ENCODE results near the gene SYVN1.
"Not testable (repeated sequence)": the region's sequence is repeated elsewhere in the genome, so short reads cannot be mapped to it uniquely, and the experiment has no call there.

Gene SYVN1

DNA sequence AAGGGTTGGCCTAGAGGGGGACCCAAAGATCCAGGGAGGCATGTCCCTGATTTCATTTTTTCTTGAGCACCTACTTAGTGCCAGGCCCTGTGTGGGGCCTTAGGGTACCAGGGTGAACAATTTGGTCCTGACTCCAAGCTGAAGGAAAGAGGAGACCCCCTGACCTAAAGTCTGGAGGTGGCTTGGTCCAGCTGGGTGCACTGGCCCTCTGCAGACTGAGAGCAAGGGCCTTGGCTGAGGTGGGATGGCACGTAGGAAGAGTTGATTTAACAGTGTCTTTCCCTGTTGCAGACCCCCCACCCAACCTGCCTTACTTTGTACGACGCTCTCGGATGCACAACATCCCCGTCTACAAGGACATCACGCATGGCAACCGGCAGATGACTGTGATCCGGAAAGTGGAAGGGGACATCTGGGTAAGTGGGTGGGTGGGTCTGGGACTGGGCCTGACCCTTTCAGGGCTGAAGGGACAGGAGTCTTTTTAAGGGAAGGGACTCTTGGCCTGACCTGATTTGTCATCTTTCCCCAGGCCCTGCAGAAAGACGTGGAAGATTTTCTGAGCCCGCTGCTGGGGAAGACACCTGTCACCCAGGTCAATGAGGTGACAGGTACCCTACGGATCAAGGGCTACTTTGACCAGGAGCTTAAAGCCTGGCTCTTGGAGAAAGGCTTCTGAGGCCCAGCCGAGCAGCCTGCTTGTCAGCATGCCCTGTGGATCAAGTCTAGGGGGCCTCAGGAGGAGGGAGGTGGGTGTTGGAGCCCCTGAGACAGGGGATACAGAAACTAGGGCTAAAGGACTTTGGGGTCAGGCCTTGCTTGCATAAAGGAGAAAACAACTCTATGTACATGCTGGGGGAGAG is 8.9 kb downstream of the SYVN1 start:
- no peak for DNase-seq

DNA sequence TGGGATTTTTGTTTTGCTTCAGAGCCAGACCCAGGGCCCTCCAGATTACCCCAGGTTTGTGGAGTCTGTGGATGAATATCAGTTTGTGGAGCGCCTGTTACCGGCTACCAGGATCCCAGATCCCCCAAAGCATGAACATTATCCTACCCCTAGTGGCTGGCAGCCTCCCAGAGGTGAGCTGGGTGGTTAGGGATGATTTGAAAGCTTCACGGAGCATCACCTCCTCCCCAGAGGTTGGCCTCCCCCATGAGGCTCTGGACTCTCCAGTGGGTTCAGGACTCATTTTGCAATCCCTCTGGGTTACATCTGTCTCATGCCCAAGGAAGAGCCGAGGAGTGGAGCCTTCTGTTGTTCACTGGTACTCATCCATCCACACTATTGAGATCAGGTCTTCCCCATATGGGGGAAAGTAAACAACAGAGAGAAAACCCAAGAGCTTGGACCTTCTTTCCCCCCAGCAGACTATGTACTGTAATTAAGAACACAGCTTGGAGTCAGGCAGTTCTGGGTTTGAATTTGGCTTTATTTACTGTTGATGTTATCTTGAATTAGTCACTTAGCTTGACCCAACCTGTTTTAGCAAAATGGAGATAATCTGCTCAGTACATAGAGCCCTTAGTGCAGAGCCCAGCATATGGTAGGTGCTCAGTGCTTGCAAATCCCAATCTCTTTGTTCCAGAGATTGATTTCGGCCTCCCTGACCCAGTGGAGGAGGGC is 9.7 kb downstream of the SYVN1 start:
- no peak for DNase-seq

DNA sequence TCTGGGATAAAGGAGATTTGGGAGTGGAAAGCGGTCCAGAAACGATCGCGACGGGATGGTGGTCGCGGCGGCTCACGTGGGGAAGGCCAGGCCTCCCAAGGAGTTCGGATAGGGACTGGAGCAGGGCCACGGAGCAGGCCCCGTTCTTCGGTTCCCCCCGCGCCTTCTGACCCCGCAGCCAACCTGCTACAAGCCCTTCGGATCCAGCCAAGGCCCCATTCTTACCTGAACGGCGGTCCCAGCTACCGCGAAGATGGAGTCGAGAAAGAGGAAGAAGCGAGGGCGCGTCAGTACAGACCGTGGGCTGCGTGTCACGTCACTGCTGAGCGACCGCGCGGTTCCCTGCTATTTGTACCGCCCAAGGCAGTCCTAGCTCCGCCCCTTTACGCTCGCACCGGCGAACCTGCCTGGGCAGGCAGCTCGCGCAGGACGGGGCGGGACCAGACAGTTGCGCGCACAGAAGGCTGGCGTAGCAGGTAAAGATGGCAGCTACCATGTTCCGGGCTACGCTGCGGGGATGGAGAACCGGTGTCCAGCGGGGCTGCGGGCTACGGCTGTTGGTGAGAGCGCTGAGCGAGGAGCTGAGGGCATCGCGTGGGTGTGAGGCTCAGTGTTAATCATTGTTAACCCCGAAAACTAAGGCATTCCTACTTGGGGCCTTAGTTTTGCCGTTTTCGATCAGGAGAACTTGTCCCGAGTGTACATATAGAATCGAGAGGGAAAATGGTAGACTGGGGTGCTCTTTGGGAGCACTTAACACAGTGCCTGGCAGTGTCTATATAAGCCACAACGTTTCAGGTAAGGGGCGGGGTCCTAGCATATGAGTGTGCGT is 12.2 kb downstream of the SYVN1 start, which contains the start of the genes FAU and MRPL49:
Gene FAU (minus strand): TSS at position 270 of the 832 bp plus-strand sequence. CDS start 321 bp downstream, outside the sequence.
Gene MRPL49 (plus strand): TSS at position 457 of the 832 bp plus-strand sequence. CDS start 26 bp downstream, at position 483.
- peak; percentile 100 for DNase-seq

DNA sequence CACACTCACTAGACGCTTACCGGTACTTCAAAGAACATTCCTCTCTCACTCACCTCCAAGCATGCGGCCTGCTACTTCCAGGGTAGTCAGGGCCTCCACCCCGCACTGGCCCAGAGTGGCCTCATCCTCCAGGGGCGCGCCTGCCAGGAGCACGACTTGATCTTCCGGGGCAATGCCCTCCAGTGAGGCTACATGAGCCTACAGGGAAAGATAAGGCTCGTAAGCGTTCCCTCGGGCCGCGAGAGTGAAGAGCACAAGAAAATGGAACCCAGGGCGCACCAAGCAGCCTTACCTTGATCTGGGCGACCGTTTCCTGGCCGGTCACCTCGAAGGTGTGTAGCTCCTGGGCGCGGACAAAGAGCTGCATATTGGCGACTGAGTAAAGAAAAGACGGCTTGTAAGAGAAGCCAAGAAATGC is 12.9 kb downstream of the SYVN1 start:
- DNase-seq, result peak; percentile 58

DNA sequence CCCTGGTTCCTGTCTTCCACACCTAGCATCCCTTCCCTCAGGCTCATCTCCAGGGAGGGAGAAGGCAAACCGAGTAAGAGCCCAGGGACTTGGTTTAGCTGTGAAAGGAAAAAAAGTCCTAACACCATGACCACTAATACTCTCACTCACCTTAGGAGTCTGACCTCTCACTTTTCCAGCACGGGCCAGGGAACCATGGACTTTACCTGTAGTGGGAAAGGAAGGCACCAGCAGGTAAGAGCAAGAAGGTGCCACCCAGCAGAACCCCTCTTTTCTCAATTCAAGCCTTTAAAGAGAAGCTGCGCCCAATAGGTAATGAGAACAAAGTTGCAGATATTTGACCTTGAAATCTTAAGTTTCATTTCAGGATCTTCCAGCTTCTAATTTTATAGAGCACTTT is 13.5 kb downstream of the SYVN1 start:
- no peak for DNase-seq

DNA sequence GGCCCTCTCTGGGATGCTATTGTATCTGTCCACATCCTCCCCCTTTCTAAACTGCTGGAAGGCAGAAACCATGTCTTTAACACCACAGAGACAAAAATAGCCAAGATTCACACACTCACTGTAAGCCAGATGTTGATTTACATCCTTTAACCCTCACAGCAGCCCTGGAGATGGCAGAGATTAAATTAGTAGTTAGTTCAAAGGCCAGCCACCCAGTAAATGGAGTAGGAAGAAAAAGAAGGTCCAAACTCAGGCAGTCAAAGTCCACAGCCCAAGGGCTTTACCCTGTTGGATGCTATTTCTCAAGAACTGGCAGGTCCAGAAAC is 14.7 kb downstream of the SYVN1 start:
- no peak for DNase-seq

DNA sequence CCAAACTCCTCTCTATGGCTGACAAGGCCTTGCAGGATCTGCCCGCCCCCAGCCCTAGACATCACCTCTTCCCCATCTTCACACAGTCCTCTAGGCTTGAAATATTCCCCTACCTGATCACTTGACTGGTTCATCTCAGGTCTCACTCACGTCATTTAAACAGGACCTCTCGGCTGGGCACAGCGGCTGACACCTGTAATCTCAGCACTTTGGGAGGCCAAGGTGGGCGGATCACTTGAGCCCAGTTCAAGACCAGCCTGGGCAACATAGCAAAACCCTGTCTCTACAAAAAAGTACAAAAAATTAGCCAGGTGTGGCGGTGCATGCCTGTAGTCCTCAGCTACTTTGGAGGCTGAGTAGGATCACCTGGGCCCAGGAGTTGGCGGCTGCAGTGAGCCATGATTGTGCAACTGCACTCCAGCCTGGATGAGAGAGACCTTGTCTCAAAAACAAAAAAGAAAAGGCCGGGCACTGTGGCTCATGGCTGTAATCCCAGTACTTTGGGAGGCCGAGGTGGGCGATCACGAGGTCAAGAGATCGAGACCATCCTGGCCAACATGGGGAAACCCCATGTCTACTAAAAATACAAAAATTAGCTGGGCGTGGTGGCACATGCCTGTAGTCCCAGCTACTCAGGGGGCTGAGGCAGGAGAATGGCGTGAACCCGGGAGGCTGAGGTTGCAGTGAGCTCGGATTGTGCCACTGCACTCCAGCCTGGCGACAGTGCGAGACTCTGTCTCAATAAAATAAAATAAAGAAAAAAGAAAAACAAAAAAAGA is 15.2 kb downstream of the SYVN1 start:
- not testable (repeated sequence) for DNase-seq

DNA sequence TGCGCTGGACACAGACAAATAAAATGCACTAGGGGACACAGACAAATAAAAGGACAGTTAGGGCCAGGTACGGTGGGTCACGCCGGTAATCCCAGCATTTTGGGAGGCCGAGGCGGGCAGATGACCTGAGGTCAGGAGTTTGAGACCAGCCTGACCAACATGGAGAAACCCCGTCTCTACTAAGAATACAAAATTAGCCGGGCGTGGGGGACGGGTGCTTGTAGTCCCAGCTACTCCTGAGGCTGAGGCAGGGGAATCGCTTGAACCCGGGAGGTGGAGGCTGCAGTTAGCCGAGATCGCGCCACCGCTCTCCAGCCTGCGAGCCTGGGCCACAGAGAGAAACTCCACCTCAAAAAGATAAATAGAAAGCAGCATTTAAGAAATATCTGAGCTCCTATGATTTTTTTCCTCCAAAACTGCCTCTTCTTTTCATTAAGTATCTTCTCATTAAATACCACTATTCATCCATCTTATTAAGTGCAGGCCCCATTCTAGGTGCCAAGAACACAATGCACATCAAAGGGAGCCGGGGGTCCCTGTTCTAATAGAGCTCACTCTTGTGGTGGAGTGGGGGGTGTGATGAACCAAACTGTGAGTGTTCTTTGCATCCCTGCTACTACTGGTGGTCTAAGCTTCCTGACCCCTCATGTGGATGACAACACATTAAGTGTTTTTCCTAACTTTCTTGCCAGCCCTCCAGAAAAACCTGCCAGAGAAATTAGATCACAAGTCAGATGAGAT is 16.1 kb downstream of the SYVN1 start:
- DNase-seq, result no peak

DNA sequence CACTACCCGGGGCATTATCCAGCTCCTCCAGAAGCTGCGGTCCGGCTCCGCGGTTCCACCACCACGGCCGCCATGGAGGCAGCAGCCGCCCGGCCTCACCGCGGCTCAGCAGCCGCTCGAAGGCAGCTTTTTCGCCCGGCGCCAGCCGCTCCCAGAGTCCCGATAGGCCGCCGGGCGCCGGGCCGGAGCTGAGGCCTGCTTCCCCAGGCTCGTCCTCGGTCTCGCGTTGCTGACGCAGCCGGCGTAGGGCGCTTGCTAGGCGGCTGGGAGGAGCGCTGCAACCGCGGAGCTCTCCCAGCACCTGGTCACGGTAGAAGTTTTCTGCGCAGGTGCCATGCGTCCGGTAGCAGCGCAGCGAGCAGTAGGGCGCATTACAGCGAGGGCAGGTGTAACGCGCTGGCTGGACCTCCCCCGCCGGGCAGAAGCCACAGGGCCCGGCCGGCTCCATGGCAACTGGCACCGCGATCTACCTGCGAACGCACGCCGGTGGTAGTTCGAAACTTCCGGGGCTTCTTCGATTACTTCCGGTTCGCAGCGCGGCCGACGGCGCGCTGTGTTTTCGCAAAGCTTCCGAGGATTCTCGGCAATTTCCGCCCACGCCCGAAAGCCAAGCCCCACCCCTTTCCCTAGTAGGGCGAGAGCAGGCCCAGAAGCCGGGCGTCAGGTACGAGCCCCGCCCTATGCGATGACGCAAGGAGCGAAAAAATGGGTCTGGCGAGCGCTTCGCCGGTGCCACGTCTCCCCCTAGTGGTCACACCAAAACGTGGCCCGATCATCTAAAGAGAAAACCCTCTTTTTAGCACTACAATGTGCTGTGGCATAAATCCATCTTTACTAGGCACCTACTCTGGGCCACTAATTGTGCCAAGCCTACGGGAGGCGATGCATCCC is 16.9 kb downstream of the SYVN1 start, which contains the start of gene ZNHIT2:
Gene ZNHIT2 (minus strand): TSS at position 496 of the 891 bp plus-strand sequence. CDS start 48 bp downstream, at position 448.
- DNase-seq, result peak; percentile 100

DNA sequence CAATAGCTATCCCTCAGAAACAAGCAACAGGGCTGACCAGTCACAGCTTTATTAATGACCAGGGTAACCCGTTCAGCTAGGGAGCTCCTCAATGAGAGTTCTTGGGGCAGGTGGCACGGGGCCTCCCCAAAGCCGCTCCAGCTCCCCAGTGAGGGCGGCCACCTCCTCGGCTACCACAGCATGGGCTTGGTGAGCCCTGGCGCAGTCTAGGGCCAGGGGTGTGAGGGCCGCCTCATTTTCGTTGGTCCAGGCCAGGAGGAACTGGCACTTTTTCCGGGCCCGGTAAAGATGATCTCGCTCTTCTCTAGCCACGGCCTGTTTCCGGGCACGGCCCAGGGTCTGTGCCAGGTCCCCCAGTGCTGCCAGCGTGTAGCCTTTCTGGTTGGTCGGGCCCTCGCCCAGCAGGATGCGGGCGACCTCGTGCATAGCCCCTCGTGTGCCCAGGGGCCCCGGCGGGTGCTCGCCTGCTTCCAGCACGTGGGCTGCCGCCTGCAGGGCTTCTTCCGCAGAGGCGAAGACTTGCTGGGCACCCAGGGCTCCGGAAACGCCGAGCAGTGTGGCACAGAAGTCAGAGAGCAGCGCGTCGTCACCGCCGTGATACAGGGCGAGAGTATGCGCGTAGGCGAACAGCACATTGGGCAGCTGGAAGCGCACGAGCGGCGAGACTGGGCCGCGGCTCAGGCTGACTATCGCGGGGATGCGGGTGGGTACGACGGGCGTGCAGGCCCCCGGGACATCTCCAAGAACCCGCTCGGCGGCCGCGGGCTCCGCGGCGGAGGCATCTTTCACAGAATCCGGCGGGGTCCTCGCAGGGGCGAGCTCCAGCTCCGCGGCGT is 17.7 kb downstream of the SYVN1 start:
- peak; percentile 77 for DNase-seq

DNA sequence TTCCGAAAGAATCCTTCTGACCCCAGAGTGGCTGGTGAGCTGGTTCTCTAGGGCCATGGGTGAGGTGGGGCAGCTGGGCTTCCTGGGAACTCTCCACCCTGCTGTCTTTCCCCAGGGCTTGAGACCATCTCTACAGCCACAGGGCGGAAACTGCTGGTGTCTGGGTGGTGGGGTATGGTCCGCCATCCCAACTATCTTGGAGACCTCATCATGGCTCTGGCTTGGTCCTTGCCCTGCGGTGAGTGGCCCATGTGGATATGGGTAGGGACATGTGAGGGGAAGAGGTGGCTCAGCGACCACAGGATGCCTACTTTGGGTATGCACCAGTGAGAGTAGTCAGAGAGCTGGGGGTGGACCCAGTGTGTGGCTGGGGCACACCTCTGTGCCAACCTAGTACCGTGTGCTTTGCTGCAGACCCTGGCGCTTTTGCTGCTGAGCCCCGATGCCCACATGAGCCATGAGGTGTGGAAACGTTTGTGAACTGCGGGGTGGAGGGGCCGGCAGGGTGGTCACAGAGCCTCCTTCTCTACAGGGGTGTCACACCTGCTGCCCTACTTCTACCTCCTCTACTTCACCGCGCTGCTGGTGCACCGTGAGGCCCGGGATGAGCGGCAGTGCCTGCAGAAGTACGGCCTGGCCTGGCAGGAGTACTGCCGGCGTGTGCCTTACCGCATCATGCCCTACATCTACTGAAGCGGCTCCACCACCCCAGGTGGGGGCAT is 18.8 kb downstream of the SYVN1 start:
- DNase-seq, result no peak

DNA sequence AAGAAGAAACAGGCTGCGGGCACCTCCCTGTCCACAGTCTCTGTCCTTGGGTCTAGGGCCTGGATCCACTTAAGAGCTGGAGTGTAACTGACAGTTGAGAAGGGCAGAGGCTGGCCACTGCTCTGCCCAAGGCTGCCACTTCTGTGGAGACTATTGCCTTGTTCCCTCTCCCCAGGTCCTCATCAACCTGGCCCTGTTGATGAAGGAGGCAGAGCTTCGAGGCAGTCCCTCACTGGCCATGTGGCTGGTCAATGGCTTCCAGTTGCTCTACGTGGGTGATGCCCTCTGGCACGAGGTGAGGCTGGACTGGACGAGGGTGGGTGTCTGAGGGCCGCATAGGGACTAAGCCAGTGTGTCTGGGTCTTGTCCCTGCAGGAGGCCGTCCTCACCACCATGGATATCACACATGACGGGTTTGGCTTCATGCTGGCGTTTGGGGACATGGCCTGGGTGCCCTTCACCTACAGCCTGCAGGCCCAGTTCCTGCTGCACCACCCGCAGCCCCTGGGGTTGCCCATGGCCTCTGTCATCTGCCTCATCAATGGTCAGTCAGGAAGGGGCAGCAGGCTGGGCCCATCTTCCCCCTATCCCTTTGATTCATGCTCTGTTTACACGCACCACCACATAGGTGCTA is 19.7 kb downstream of the SYVN1 start:
- DNase-seq, result no peak

DNA sequence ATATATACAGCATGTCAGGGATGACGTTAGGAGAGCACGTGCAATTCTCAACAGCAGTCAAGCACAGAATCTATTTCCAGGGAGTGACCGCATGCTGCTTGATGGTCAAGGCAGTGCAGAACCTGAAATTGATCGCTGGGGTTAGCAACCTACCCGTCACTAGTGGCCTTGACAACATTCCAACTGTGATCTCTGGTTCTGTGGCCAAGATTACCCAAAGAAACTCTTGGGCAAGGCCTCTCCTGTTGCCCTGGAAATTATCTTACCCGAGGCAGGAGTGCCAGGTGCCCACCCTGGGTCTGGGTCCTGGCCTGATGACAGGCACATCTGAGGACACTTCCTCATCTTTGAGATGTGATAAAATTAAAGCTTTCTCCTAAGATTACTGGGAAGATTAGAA is 20.5 kb downstream of the SYVN1 start:
- no peak for DNase-seq

DNA sequence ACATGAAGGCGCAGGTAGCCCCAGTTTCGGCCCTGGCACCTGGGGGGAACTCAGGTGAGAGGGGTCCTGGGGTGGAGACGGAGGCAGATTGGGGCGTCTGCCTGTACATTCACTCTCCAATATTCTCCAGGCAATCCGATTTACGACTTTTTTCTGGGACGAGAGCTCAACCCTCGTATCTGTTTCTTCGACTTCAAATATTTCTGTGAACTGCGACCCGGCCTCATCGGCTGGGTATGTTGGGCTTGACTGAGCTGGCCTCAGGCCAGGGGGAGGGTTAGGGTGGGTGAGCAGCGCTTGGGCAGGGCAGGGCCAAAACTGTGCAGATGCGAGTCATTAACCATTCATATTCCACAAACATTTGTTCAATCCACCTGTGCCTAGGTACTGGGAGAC is 21.0 kb downstream of the SYVN1 start:
- no peak for DNase-seq

DNA sequence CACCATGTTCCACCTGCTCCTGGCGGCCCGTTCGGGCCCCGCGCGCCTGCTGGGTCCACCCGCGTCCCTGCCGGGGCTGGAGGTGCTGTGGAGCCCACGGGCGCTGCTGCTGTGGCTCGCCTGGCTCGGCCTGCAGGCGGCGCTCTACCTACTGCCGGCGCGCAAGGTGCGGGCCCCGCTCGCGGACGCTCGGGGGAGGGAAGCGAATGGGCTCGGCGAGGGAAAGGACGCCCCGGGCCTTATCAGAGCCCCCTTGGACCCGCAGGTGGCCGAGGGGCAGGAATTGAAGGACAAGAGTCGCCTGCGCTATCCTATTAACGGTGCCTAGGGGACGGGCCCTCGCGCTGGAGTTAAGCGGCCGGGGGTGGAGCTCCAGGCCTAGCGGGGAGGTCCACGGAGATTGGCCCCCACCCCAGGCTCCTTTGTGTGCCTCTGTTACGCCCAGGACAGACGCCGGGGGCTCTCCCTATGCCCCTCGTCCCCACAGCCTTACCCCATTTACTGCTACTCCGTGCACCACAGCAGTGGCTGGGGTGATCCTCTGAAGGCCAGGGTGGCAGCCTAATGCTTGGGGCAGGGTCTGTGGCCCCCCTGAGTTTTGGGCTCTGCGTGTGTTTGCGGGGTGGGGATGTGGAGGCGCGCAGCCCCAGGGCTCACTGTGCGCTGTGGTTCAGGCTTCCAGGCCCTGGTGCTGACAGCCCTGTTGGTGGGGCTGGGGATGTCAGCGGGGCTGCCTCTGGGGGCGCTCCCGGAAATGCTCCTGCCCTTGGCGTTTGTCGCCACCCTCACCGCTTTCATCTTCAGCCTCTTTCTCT is 21.6 kb downstream of the SYVN1 start:
- DNase-seq, result peak; percentile 87

DNA sequence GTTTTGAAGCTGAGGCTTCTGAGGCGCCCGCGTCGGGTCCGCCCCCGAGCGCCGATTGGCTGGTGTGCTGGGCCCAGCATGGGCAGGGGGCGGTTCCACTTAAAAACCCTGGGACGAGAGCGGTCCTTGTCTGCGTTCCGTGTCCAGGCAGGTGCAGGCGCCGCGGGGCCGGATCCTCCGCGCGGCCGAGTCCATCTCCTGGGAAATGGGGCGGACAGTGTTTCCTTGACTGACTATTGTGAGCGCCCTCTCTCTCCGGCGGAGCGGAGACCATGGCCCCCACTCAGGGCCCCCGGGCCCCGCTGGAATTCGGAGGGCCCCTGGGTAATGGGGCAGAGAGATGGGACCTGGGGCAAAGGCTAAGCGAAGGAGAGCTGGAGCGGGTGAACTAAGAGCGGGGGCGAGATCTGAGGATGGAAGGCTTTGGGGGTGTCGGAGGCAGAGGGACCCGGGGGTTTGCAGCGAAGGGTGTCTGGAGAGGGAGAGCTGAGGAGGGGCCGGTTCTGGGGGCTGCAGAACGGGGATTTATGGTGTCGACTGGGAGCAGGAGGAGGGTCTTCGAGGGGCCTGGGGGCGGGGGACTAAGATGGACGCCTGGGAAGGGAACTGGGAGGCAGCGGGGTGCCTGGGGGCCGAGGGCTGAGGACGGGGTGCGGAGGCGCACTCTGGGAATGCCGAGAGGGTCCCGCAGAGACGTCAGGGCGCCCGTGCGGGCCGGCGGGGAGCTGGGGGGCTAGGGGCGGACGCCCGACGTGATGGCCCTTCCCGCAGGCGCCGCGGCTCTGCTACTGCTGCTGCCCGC is 22.4 kb downstream of the SYVN1 start, which contains the start of gene TM7SF2:
Gene TM7SF2 (plus strand): TSS at position 129 of the 802 bp plus-strand sequence. CDS start 144 bp downstream, at position 273.
- DNase-seq, result peak; percentile 100

All from RPMI8226 (cell line).